Lower lobe of right lung (tissue), 2 donors: ENCODE measurements around the gene REV3L. TPM values are rescaled to one million over a fixed set of nuclear protein-coding genes. Genes with fewer than 3 reads are reported as not detected.

ENCODE experiments used
- ATAC-seq, 2 donors: fragments of 200-7000 bp; cut with Tn5 transposase; one replicate each; pipeline ENCODE4 v1.9.1; 2020 to 2022; ENCODE audit warnings: mild to moderate bottlenecking in 2 of 2, moderate library complexity in 2 of 2
- DNase-seq: peaks from one replicate; pipeline ENCODE4 v3.0.0-alpha.2; 2020
- H3K27ac ChIP-seq: fragments of 200-600 bp; one replicate; pipeline ENCODE4 v1.8.0; 2022
- H3K27me3 ChIP-seq: fragments of 200-600 bp; one replicate; pipeline ENCODE4 v1.8.0; 2022; ENCODE audit warnings: low read depth
- H3K36me3 ChIP-seq: fragments of 200-600 bp; one replicate; pipeline ENCODE4 v1.8.0; 2022; ENCODE audit warnings: mild to moderate bottlenecking
- H3K4me1 ChIP-seq: fragments of 200-600 bp; one replicate; pipeline ENCODE4 v1.8.0; 2022
- H3K4me3 ChIP-seq: fragments of 200-600 bp; one replicate; pipeline ENCODE4 v1.8.0; 2022; ENCODE audit warnings: mild to moderate bottlenecking
- H3K9me3 ChIP-seq: fragments of 200-600 bp; one replicate; pipeline ENCODE4 v1.8.0; 2022
- CTCF ChIP-seq: fragments of 200-600 bp; IDR thresholded peaks from one replicate; pipeline ENCODE4 v1.8.0; 2022; ENCODE audit warnings: antibody characterized with exemption, mild to moderate bottlenecking
- intact Hi-C: fragments of 100-400 bp; cut with DNase I; formaldehyde crosslinking; loops from one replicate; pipeline ENCODE4 v1.11.0; 2022
- total RNA-seq: library from RNA; stranded (reverse); fragmentation: NEBNext Ultra II Directional; extraction: Animal tissue kit (Norgen Biotek cat#: 25700); gene quantifications from one replicate; pipeline ENCODE4 v1.2.1, GENCODE V29; 2021
- donor health status: DM: no; HTN: yes; CAD: no; lungs with severe emphysema.

The REV3L gene
- total RNA-seq, 1 donor from 2014 or later = 30.3 TPM

GRCh38 chr6:111423055-111423633, 59.9 kb downstream of the REV3L start:
- no peaks in the 10 kb centered on the region for H3K36me3 ChIP-seq
- H3K27me3 ChIP-seq = no peaks in the 10 kb centered on the region
- peak overlapping the region; percentile 4 for H3K27ac ChIP-seq
- H3K4me3 ChIP-seq = no peak overlapping the region
- peaks cover 39% of the 10 kb centered on the region for H3K4me1 ChIP-seq
- DNase-seq (no peak), ATAC-seq (peak in 1 of 2 donors; percentile 33)
- intact Hi-C loops = no loop called here
- no peaks in the 10 kb centered on the region for H3K9me3 ChIP-seq
- no peak for TF ChIP-seq CTCF

- no peaks in the 10 kb centered on the region for H3K27me3 ChIP-seq
- no peaks in the 10 kb centered on the region for H3K9me3 ChIP-seq
- no peak for TF ChIP-seq CTCF
- H3K4me3 ChIP-seq = no peak overlapping the region
- no peak overlapping the region for H3K27ac ChIP-seq
- peaks cover 6% of the 10 kb centered on the region for H3K36me3 ChIP-seq
- ATAC-seq (no peak), DNase-seq (no peak)
- peaks cover 43% of the 10 kb centered on the region for H3K4me1 ChIP-seq
- intact Hi-C loops = no loop called here
Measured at GRCh38 chr6:111418971-111419693, 63.9 kb downstream of the REV3L start.

- intact Hi-C loops = no loop called here
- Histone ChIP-seq H3K4me1 (peaks cover 31% of the 10 kb centered on the region), H3K36me3 (peaks cover 6% of the 10 kb centered on the region), H3K27ac (no peak overlapping the region), H3K9me3 (no peaks in the 10 kb centered on the region), H3K27me3 (no peaks in the 10 kb centered on the region), H3K4me3 (no peak overlapping the region)
- ATAC-seq (no peak), DNase-seq (no peak)
- no peak for TF ChIP-seq CTCF
Measured at GRCh38 chr6:111417946-111418345, 65.1 kb downstream of the REV3L start.

- TF ChIP-seq CTCF = no peak
- Histone ChIP-seq H3K9me3 (no peaks in the 10 kb centered on the region), H3K36me3 (peaks cover 6% of the 10 kb centered on the region), H3K27me3 (no peaks in the 10 kb centered on the region), H3K4me1 (peaks cover 28% of the 10 kb centered on the region), H3K4me3 (no peak overlapping the region), H3K27ac (no peak overlapping the region)
- no peak for DNase-seq
- intact Hi-C loops = no loop called here
- ATAC-seq = peak; percentile 59 to 70
Measured at GRCh38 chr6:111417181-111417585, 65.8 kb downstream of the REV3L start.

- Histone ChIP-seq H3K4me1 (peaks cover 28% of the 10 kb centered on the region), H3K9me3 (no peaks in the 10 kb centered on the region), H3K4me3 (no peak overlapping the region), H3K27ac (no peak overlapping the region), H3K27me3 (no peaks in the 10 kb centered on the region), H3K36me3 (peaks cover 6% of the 10 kb centered on the region)
- TF ChIP-seq CTCF = no peak
- ATAC-seq (no peak), DNase-seq (no peak)
- intact Hi-C loops = no loop called here
Measured at GRCh38 chr6:111416529-111416928, 66.5 kb downstream of the REV3L start.
